Effector memory CD8-positive, alpha-beta T cell (primary cell): ENCODE data around the gene DOHH.

Source experiments
- ATAC-seq: fragments of 150-1000 bp; cut with Tn5 transposase; replicated peaks from 2 replicates; pipeline ENCODE4 v1.10.0; 2021; ENCODE audit warnings: mild to moderate bottlenecking, moderate library complexity
- DNase-seq, 3 experiments: peaks; one replicate each; pipeline ENCODE4 v3.0.0; 2021
- H3K27ac Mint-ChIP-seq, 2 donors: one replicate each; pipeline ENCODE4 v1.8.0; 2022; ENCODE audit warnings: mild to moderate bottlenecking in 2 of 2, mixed read lengths in 2 of 2, moderate library complexity in 2 of 2
- H3K27me3 Mint-ChIP-seq, 2 donors: one replicate each; pipeline ENCODE4 v1.8.0; 2022; ENCODE audit warnings: mixed read lengths in 2 of 2
- H3K36me3 Mint-ChIP-seq: one replicate; pipeline ENCODE4 v1.8.0; 2022; ENCODE audit warnings: mild to moderate bottlenecking, moderate library complexity, mixed read lengths; ENCODE audit not compliant: insufficient read depth
- H3K4me1 Mint-ChIP-seq, 2 donors: one replicate each; pipeline ENCODE4 v1.8.0; 2022; ENCODE audit warnings: low read depth in 2 of 2, mixed read lengths in 2 of 2
- H3K4me3 Mint-ChIP-seq, 2 donors: one replicate each; pipeline ENCODE4 v1.8.0; 2022; ENCODE audit warnings: mild to moderate bottlenecking in 2 of 2, mixed read lengths in 2 of 2, moderate library complexity in 2 of 2
- H3K9me3 Mint-ChIP-seq, 2 donors: one replicate each; pipeline ENCODE4 v1.8.0; 2022; ENCODE audit warnings: mixed read lengths in 2 of 2

The DOHH gene

DNA sequence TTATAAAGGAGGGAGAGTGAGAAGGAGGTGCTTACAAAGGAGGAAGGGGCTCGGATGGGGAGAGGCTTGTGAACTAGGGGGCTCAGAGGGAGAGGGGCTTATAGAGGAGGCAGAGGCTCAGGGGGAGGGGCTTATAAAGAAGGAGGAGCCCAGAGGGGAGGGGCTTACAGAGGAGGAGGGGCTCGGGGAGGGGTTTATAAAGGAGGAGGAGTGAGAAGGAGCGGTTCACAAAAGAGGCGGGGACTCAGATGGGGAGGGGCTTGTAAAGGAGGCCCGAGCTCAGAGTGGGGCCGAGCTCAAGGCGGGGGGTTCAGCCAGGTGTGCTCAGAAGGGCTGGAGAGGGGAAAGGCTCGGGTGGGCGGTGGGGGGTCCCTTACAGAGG, 20.6 kb downstream of the DOHH start:
- H3K27me3 Mint-ChIP-seq = no peaks in the 10 kb centered on the region
- H3K27ac Mint-ChIP-seq = peak overlapping the region in 1 of 2 donors; percentile 71
- ATAC-seq (peak; percentile 52), DNase-seq (peak in 2 of 3 experiments; percentile 28)
- no peaks in the 10 kb centered on the region for H3K9me3 Mint-ChIP-seq
- H3K36me3 Mint-ChIP-seq = peaks cover 12% of the 10 kb centered on the region
- H3K4me1 Mint-ChIP-seq = peaks cover 13 to 17% of the 10 kb centered on the region in 2 donors
- H3K4me3 Mint-ChIP-seq = peak overlapping the region in 1 of 2 donors; percentile 68

- Mint-ChIP-seq H3K36me3 (peaks cover 9% of the 10 kb centered on the region), H3K4me1 (peaks cover 13 to 17% of the 10 kb centered on the region in 2 donors), H3K9me3 (no peaks in the 10 kb centered on the region), H3K27me3 (no peaks in the 10 kb centered on the region), H3K27ac (peak overlapping the region; percentile 71 to 72), H3K4me3 (peak overlapping the region; percentile 68 to 78)
- peak; percentile 75 for ATAC-seq
- DNase-seq = peak; percentile 44 to 53 (median 50)
Measured at GRCh38 chr19:3479177-3479833, 21.2 kb downstream of the DOHH start.

DNA sequence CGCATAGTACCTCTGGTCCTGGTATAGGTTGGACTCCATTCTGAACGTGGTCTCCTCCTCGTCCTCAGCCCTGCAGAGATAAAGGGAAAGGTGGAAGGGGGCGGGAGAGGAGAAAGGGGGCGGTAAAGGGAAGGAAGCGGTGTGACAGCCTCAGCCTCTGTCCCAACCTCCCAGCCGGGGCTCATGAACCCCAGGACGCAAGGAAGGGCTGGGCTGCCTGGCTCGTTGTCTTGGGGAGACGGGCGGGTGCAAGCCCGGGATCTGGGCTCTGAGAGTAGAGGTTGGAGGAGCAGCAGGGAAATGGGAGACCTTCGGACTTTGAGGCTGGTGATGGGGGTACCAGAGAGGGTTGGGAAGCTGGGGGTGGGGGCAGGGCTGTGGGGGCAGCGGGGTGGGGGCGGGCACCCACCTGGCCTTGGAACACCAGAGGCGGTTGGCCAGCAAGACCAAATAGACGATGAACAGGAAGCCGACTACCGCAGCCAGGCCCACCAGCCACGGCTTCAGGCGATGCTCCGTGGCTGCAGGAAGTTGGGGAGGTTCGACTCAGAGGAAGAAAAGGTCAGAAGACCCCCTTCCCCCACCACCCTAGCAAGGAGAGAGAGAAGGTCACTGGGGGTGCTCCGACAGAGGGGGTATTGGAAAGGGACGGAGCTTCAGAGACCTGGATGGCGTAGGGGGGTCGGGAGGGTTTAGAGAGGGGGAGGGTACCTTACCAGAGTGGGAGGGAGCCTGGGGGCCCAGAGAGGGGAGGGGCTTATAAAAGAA, 21.9 kb downstream of the DOHH start:
- ATAC-seq (peak; percentile 25), DNase-seq (no peak)
- H3K4me1 Mint-ChIP-seq = peaks cover 13 to 17% of the 10 kb centered on the region in 2 donors
- peaks cover 9% of the 10 kb centered on the region for H3K36me3 Mint-ChIP-seq
- peak overlapping the region; percentile 71 to 72 for H3K27ac Mint-ChIP-seq
- H3K27me3 Mint-ChIP-seq = no peaks in the 10 kb centered on the region
- no peaks in the 10 kb centered on the region for H3K9me3 Mint-ChIP-seq
- H3K4me3 Mint-ChIP-seq = peak overlapping the region; percentile 68 to 78

DNA sequence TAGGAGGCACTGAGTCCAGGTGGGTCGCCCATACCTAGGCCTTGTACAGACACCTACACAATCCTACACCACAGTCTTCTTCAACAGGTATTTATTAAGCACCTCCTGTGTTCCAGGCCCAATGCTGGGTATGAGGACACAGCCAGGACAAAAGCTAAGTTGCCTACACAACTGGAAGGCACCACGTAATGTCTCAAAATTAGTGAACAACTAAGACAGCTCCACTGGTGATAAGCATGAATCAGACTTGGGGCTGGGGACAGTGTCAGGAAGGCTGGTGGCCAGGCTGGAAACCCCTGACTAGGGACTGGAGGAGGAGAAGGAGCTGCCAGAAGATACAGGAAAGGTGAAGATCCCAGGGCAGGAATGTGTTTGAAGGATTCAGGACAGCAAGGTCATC, 22.5 kb downstream of the DOHH start:
- H3K4me3 Mint-ChIP-seq = peak overlapping the region; percentile 68 to 78

GRCh38 chr19:3477506-3477905, 23.0 kb downstream of the DOHH start:
- peaks cover 13 to 17% of the 10 kb centered on the region in 2 donors for H3K4me1 Mint-ChIP-seq
- no peak overlapping the region for H3K27ac Mint-ChIP-seq

More for the DNA sequence above, 22.5 kb downstream of the DOHH start:
- Mint-ChIP-seq H3K27me3 (no peaks in the 10 kb centered on the region), H3K36me3 (peaks cover 9% of the 10 kb centered on the region), H3K9me3 (no peaks in the 10 kb centered on the region), H3K4me1 (peaks cover 13 to 17% of the 10 kb centered on the region in 2 donors), H3K27ac (peak overlapping the region; percentile 71 to 72)
- DNase-seq (no peak), ATAC-seq (no peak)

GRCh38 chr19:3476830-3477229, 23.6 kb downstream of the DOHH start:
- no peaks in the 10 kb centered on the region for H3K27me3 Mint-ChIP-seq
- H3K4me3 Mint-ChIP-seq = no peak overlapping the region
- H3K27ac Mint-ChIP-seq = no peak overlapping the region
- no peaks in the 10 kb centered on the region for H3K9me3 Mint-ChIP-seq
- peaks cover 8% of the 10 kb centered on the region for H3K36me3 Mint-ChIP-seq
- no peak for ATAC-seq
- H3K4me1 Mint-ChIP-seq = peaks cover 13 to 17% of the 10 kb centered on the region in 2 donors
- DNase-seq = no peak

More at GRCh38 chr19:3477506-3477905, 23.0 kb downstream of the DOHH start:
- Mint-ChIP-seq H3K4me3 (no peak overlapping the region), H3K36me3 (peaks cover 9% of the 10 kb centered on the region), H3K9me3 (no peaks in the 10 kb centered on the region), H3K27me3 (no peaks in the 10 kb centered on the region)
- ATAC-seq (no peak), DNase-seq (no peak)

DNA sequence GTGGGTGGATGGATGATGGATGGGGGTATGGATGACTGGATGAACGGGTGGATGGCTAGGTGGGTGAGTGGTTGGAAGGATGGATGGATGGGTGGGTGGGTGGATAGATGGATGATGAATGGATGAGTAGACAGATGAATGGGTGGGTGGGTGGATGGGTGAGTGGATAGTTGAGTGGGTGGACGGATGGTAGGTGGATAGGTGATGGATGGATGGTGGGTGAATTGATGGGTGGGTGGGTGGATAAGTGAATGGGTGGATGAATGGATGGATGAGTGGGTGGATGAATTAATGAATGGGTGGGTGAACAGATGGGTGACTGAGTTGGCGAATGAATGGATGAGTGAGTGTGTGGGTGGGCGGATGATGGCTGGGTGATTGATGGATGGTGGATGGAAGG, 25.0 kb downstream of the DOHH start:
- Mint-ChIP-seq H3K36me3 (peaks cover 4% of the 10 kb centered on the region), H3K9me3 (no peaks in the 10 kb centered on the region), H3K27me3 (no peaks in the 10 kb centered on the region), H3K4me3 (no peak overlapping the region), H3K27ac (no peak overlapping the region), H3K4me1 (peaks cover 13 to 19% of the 10 kb centered on the region in 2 donors)
- no peak for DNase-seq
- no peak for ATAC-seq

DNA sequence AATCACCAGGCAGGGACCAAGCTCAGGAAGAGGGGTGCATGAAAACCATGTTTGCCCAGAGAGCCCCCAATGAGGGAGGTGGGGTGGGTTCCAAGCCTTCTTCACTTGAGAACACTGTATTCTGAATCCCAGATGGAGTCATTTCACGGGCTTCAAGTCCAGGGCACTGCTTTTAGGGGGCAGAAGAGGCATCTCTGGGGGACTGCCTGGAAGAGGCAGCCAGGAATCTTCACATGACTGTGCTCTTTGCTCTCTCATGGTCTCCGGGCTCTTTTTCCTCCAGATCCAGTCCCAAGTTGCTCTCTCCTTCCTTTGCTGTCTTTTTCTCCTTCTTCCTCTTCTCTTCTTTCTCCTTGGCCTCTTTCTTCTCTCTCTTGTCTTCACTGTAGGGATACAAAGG, 25.9 kb downstream of the DOHH start:
- H3K27me3 Mint-ChIP-seq = no peaks in the 10 kb centered on the region
- peaks cover 13 to 20% of the 10 kb centered on the region in 2 donors for H3K4me1 Mint-ChIP-seq
- H3K27ac Mint-ChIP-seq = no peak overlapping the region
- H3K9me3 Mint-ChIP-seq = no peaks in the 10 kb centered on the region
- peaks cover 4% of the 10 kb centered on the region for H3K36me3 Mint-ChIP-seq
- H3K4me3 Mint-ChIP-seq = no peak overlapping the region
- DNase-seq (no peak), ATAC-seq (no peak)

- H3K27ac Mint-ChIP-seq = no peak overlapping the region
- ATAC-seq = no peak
- DNase-seq = no peak
- H3K36me3 Mint-ChIP-seq = peaks cover 4% of the 10 kb centered on the region
- peaks cover 9 to 15% of the 10 kb centered on the region in 2 donors for H3K4me1 Mint-ChIP-seq
- H3K4me3 Mint-ChIP-seq = no peak overlapping the region
- H3K9me3 Mint-ChIP-seq = no peaks in the 10 kb centered on the region
- no peaks in the 10 kb centered on the region for H3K27me3 Mint-ChIP-seq
Measured at GRCh38 chr19:3474010-3474409, 26.5 kb downstream of the DOHH start.

- Mint-ChIP-seq H3K4me1 (peaks cover 0 to 3% of the 10 kb centered on the region in 2 donors), H3K27me3 (no peaks in the 10 kb centered on the region), H3K9me3 (no peaks in the 10 kb centered on the region), H3K4me3 (no peak overlapping the region), H3K36me3 (no peaks in the 10 kb centered on the region), H3K27ac (no peak overlapping the region)
- DNase-seq (peak in 2 of 3 experiments; percentile 10 to 33), ATAC-seq (peak; percentile 33)
Measured at GRCh38 chr19:3471954-3472655, 28.4 kb downstream of the DOHH start.

DNA sequence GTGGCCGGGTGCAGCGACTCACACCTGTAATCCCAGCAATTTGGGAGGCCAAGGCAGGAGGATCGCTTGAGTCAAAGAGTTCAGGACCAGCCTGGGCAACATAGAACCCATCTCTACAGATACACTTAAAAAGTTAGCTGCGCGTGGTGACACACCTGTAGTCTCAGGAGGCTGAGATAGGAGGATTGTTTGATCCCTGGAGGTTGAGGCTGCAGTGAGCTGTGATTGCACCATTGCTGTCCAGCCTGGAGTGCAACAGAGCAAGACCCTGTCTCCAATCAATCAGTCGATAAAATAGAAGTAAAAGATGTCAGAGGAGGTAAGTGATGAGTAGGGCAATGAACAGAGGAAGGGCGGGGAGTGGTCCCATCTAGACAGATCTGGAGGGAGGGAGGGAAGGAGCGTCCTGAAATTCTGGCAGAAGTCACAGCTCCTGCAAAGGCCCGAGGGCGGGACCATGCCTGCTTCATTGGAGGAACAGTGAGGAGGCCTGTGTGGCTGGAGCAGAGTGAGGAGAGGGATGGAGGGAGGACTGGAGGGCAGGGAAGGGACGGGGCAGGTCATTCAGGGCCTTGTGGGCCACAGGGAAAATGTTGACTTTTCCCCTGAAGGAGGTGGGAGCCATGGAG, 29.9 kb downstream of the DOHH start:
- peaks cover 3% of the 10 kb centered on the region for H3K36me3 Mint-ChIP-seq
- H3K9me3 Mint-ChIP-seq = no peaks in the 10 kb centered on the region
- DNase-seq (no peak), ATAC-seq (no peak)
- no peaks in the 10 kb centered on the region for H3K27me3 Mint-ChIP-seq
- peak overlapping the region in 1 of 2 donors; percentile 1 for H3K27ac Mint-ChIP-seq
- no peak overlapping the region for H3K4me3 Mint-ChIP-seq
- H3K4me1 Mint-ChIP-seq = peaks cover 0 to 3% of the 10 kb centered on the region in 2 donors

DNA sequence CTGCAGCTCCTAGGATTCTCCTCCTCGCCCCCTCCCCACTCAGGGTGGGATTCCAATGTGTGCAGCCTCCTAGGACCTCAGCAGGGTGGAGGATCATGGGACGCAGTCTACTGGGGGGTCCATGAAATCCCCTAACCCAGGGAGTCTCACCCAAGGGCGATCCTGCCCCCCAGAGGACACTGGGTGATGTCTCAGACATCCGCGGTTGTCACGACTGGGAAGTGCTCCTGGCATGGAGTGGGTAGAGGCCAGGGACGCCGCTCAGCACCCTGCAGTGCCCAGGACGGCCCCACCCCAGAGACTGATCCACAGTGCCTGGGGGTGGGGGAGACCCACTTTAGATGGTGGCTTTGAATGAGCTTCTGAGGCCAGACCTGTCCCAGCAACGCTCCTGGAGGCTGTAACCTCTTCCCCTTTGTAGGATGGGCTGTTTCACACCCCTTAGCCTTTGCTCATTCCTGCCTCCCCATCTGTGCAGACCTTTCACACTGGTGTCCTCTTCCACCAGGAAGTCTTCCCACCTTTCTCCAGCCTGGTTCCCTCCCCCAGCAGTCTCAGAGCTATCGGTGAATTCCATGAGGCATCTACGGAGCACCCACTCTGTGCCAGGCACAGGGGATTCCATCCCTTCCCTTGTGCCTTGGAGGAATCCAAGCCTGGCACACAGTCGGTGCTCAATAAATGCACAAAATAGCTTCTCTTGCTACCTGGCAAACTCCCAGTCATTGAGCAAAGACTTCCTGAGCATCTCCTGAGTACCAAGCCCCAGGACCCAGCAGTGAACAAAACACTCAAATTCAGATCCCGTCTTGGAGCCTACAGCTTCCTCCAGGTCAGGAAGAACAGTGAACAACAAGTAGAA, 30.6 kb downstream of the DOHH start:
- peak overlapping the region in 1 of 2 donors; percentile 1 for H3K27ac Mint-ChIP-seq
- ATAC-seq = no peak
- H3K36me3 Mint-ChIP-seq = peaks cover 7% of the 10 kb centered on the region
- no peaks in the 10 kb centered on the region for H3K9me3 Mint-ChIP-seq
- no peak for DNase-seq
- H3K4me1 Mint-ChIP-seq = peaks cover 0 to 3% of the 10 kb centered on the region in 2 donors
- H3K4me3 Mint-ChIP-seq = no peak overlapping the region
- no peaks in the 10 kb centered on the region for H3K27me3 Mint-ChIP-seq
